CD4-positive, alpha-beta memory T cell (primary cell): ENCODE results near the gene ARV1. TPM values are rescaled to one million over a fixed set of nuclear protein-coding genes. Genes with fewer than 3 reads are reported as not detected.
"Not testable (repeated sequence)": the region's sequence is repeated elsewhere in the genome, so short reads cannot be mapped to it uniquely, and the experiment has no call there.

Experiments
- CTCF ChIA-PET: fragments of 350-600 bp; sonication (Branson Sonifier 250); formaldehyde crosslinking; loops from one replicate; lab custom pipeline; 2021; ENCODE audit warnings: inconsistent platforms; ENCODE audit not compliant: partially characterized antibody; lab: Charles Lee
- POLR2A ChIA-PET: fragments of 350-600 bp; sonication (Branson Sonifier 250); formaldehyde crosslinking; loops from one replicate; lab custom pipeline; 2021; ENCODE audit not compliant: partially characterized antibody; lab: Charles Lee
- DNase-seq, 5 donors: peaks; one replicate each; pipeline versions ENCODE4 v3.0.0 to v3.0.0-alpha.2; 2020 to 2022; ENCODE audit warnings: mixed read lengths in 1 of 5
- H3K27ac ChIP-seq: one replicate; pipeline ENCODE4 v1.7.0; 2013; ENCODE audit warnings: low read depth, low read length
- H3K27me3 ChIP-seq: 2 replicates; pipeline ENCODE4 v1.7.0; 2013; ENCODE audit warnings: mild to moderate bottlenecking, low read length, moderate library complexity; ENCODE audit not compliant: insufficient read depth
- H3K36me3 ChIP-seq: 2 replicates; pipeline ENCODE4 v1.7.0; 2013; ENCODE audit warnings: mild to moderate bottlenecking, low read length, moderate library complexity; ENCODE audit not compliant: insufficient read depth
- H3K4me1 ChIP-seq: 2 replicates; pipeline ENCODE4 v1.7.0; 2013; ENCODE audit warnings: mild to moderate bottlenecking, low read length, moderate library complexity; ENCODE audit not compliant: insufficient read depth
- H3K4me3 ChIP-seq, 2 donors: one replicate each; pipeline ENCODE4 v1.7.0; 2013; ENCODE audit warnings: low read length in 2 of 2, mild to moderate bottlenecking in 1 of 2
- H3K9me3 ChIP-seq, 2 donors: one replicate each; pipeline ENCODE4 v1.7.0; 2013; ENCODE audit warnings: low read length in 2 of 2, control low read depth in 1 of 2; ENCODE audit not compliant: control insufficient read depth in 1 of 2
- H3K27ac Mint-ChIP-seq, 7 donors: one replicate each; pipeline ENCODE4 v1.8.0; 2020 to 2021; ENCODE audit warnings: mixed read lengths in 7 of 7, mild to moderate bottlenecking in 6 of 7, inconsistent platforms in 3 of 7, moderate library complexity in 3 of 7
- H3K27me3 Mint-ChIP-seq, 2 donors: one replicate each; pipeline ENCODE4 v1.8.0; 2020 to 2021; ENCODE audit warnings: mixed read lengths in 2 of 2
- H3K36me3 Mint-ChIP-seq, 2 donors: one replicate each; pipeline ENCODE4 v1.8.0; 2020 to 2021; ENCODE audit warnings: mixed read lengths in 2 of 2, inconsistent platforms in 1 of 2, mild to moderate bottlenecking in 1 of 2
- H3K4me1 Mint-ChIP-seq, 4 donors: one replicate each; pipeline ENCODE4 v1.8.0; 2020 to 2021; ENCODE audit warnings: mixed read lengths in 4 of 4, mild to moderate bottlenecking in 1 of 4
- H3K4me3 Mint-ChIP-seq, 8 donors: one replicate each; pipeline ENCODE4 v1.8.0; 2020 to 2021; ENCODE audit warnings: mixed read lengths in 8 of 8, mild to moderate bottlenecking in 7 of 8, moderate library complexity in 6 of 8, inconsistent platforms in 3 of 8
- H3K9me3 Mint-ChIP-seq, 8 donors: one replicate each; pipeline ENCODE4 v1.8.0; 2020 to 2021; ENCODE audit warnings: mixed read lengths in 8 of 8, mild to moderate bottlenecking in 5 of 8, inconsistent platforms in 3 of 8, moderate library complexity in 1 of 8
- intact Hi-C: fragments of 100-400 bp; cut with micrococcal nuclease; formaldehyde crosslinking; loops from one replicate; pipeline ENCODE4 v1.15.1; 2023
- polyA plus RNA-seq, 2 donors: library from polyadenylated mRNA; unstranded; fragments of 300-500 nt; fragmentation: Illumina TruSeq; gene quantifications; one replicate each; pipeline ENCODE4 v1.2.3, GENCODE V29; 2021
- total RNA-seq, 2 experiments: library from RNA; stranded (reverse); gene quantifications; one replicate each; pipeline ENCODE4 v1.2.3, GENCODE V29; 2021

Gene ARV1
- total and polyA plus RNA-seq, 4 experiments from 2014 or later: 13.8 to 37.4 (median 19.3) TPM

GRCh38 chr1:231022543-231022942, 43.6 kb downstream of the ARV1 start:
- H3K4me1 Mint-ChIP-seq, H3K27ac ChIP-seq, H3K4me3 ChIP-seq, POLR2A ChIA-PET, H3K27me3 ChIP-seq, H3K4me1 ChIP-seq, H3K4me3 Mint-ChIP-seq, H3K36me3 ChIP-seq, H3K9me3 ChIP-seq, H3K9me3 Mint-ChIP-seq, H3K27me3 Mint-ChIP-seq, intact Hi-C loops, DNase-seq: not testable (repeated sequence)
- Mint-ChIP-seq H3K27ac (peak overlapping the region in 1 of 7 donors; percentile 51), H3K36me3 (peaks cover 4 to 13% of the 10 kb centered on the region in 2 donors)
- CTCF ChIA-PET: interaction anchor here (1.0 kb wide), 1 partner anchor 104 kb away, joined by 3 read pairs; no protein-coding TSS in a partner anchor

DNA sequence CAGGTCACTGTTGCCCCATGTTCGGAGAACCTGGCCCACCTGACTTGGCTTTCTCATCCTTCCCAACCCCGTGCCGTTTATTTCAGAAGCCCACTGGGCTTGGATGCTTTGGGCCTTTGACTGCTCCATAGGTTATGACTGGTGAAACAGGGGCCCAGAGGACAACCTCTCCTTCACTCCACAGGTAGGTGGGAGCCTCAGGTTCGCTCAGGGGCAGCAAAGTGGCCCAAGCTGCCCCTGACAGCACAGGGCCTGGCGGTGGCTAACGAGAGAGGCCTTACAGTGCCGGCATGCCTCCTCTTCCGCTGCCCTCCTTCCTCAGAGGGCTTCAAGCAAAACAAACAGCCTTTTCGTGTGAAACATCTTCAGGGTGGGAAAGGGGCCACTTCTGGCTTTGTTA, 44.3 kb downstream of the ARV1 start:
- Histone ChIP-seq H3K27ac (no peak overlapping the region), H3K4me3 (no peak overlapping the region), H3K9me3 (no peaks in the 10 kb centered on the region), H3K27me3 (no peaks in the 10 kb centered on the region), H3K36me3 (no peaks in the 10 kb centered on the region), H3K4me1 (no peaks in the 10 kb centered on the region)
- Mint-ChIP-seq H3K27me3 (no peaks in the 10 kb centered on the region), H3K9me3 (no peaks in the 10 kb centered on the region), H3K36me3 (peaks cover 3 to 10% of the 10 kb centered on the region in 2 donors), H3K4me1 (peaks cover 0 to 6% (median 6%) of the 10 kb centered on the region in 4 donors), H3K27ac (peak overlapping the region in 1 of 7 donors; percentile 23), H3K4me3 (no peak overlapping the region)
- POLR2A ChIA-PET: no interaction called here
- intact Hi-C loops: no loop called here
- DNase-seq: no peak
- CTCF ChIA-PET: no interaction called here

DNA sequence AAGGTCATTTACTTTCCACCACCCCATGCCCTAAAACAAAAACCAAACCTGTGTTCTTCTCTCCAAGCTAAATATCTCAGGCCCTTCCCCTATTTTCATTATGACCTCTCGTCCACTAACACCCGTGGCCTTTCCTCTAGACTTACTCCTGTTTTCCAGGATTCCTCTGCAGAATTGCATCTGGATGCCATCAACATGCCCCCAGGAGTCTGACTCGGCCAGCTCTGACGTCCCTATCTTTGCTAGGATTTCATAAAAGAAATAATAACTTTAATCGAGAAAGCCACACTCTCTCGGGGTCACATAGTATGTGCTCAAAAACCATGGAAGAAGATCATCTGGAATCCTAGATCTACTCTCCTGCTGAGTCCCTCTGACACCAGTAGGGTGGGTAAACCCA, 47.7 kb downstream of the ARV1 start:
- Mint-ChIP-seq H3K4me1 (peaks cover 0 to 6% (median 2%) of the 10 kb centered on the region in 4 donors), H3K4me3 (no peak overlapping the region), H3K9me3 (no peaks in the 10 kb centered on the region), H3K27ac (peak overlapping the region in 1 of 7 donors; percentile 59), H3K27me3 (no peaks in the 10 kb centered on the region), H3K36me3 (peaks cover 0 to 7% of the 10 kb centered on the region in 2 donors)
- ChIA-PET CTCF (no interaction called here), POLR2A (no interaction called here)
- no peak for DNase-seq
- H3K4me3 ChIP-seq: no peak overlapping the region
- H3K36me3 ChIP-seq: no peaks in the 10 kb centered on the region
- H3K9me3 ChIP-seq: no peaks in the 10 kb centered on the region
- no peak overlapping the region for H3K27ac ChIP-seq
- H3K27me3 ChIP-seq: no peaks in the 10 kb centered on the region
- no peaks in the 10 kb centered on the region for H3K4me1 ChIP-seq
- intact Hi-C loops: no loop called here

- Mint-ChIP-seq H3K9me3 (no peaks in the 10 kb centered on the region), H3K36me3 (peaks cover 0 to 7% of the 10 kb centered on the region in 2 donors), H3K4me3 (peak overlapping the region in 1 of 8 donors; percentile 67), H3K27me3 (no peaks in the 10 kb centered on the region), H3K4me1 (peaks cover 0 to 6% (median 2%) of the 10 kb centered on the region in 4 donors), H3K27ac (peak overlapping the region in 1 of 7 donors; percentile 1)
- Histone ChIP-seq H3K27me3 (no peaks in the 10 kb centered on the region), H3K9me3 (no peaks in the 10 kb centered on the region), H3K27ac (no peak overlapping the region), H3K4me1 (no peaks in the 10 kb centered on the region), H3K4me3 (no peak overlapping the region), H3K36me3 (no peaks in the 10 kb centered on the region)
- intact Hi-C loops: no loop called here
- ChIA-PET POLR2A (no interaction called here), CTCF (no interaction called here)
- DNase-seq: no peak
Measured at GRCh38 chr1:231027136-231027925, 48.4 kb downstream of the ARV1 start.

DNA sequence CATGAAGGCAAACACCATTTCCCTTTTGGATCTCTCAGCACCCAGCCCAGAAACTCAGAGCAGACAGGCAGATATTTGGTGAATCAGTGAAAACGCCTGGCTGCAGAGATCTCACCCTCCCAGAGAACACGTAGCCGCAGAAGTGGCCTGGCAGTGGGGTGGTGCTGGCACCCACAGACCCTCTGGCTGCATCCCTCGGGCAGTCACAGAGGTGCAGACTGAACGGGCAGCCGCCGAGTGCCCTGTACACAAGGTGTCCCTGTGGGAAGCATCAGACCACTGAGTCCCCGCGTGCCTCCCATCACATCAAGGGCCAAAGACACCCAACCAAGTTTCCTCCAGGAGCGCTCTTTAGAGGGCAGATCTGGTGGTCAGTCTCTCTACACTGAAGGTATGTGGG, 49.1 kb downstream of the ARV1 start:
- POLR2A ChIA-PET: no interaction called here
- no peaks in the 10 kb centered on the region for H3K9me3 ChIP-seq
- intact Hi-C loops: no loop called here
- CTCF ChIA-PET: no interaction called here
- H3K27ac Mint-ChIP-seq: no peak overlapping the region
- no peaks in the 10 kb centered on the region for H3K4me1 ChIP-seq
- H3K27me3 ChIP-seq: no peaks in the 10 kb centered on the region
- no peaks in the 10 kb centered on the region for H3K9me3 Mint-ChIP-seq
- no peaks in the 10 kb centered on the region for H3K36me3 ChIP-seq
- H3K27ac ChIP-seq: no peak overlapping the region
- DNase-seq: no peak
- H3K27me3 Mint-ChIP-seq: no peaks in the 10 kb centered on the region
- H3K4me3 ChIP-seq: no peak overlapping the region
- peaks cover 0 to 7% of the 10 kb centered on the region in 2 donors for H3K36me3 Mint-ChIP-seq
- peaks cover 0 to 7% (median 4%) of the 10 kb centered on the region in 4 donors for H3K4me1 Mint-ChIP-seq
- peak overlapping the region in 1 of 8 donors; percentile 67 for H3K4me3 Mint-ChIP-seq

DNA sequence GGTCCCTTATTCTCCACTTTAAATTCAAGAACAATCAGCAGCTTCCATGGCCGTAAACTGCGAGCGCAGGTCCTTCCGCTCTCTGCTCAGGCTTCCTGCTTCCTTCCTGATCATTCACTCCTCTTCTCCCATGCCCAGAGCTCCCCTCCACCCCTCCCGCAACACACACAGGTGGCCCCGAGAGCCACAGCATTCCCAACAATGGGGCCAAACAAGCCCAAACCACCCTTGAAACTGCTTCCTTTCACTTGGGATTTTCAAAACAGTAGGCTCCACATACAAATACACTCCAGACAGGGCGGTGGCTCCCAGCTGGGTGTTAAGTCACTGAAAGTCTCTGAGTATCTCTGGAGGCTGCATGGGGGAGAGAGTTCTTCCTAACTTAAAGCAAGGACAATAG, 49.8 kb downstream of the ARV1 start:
- no peak overlapping the region for H3K4me3 Mint-ChIP-seq
- no peak overlapping the region for H3K27ac Mint-ChIP-seq
- no peaks in the 10 kb centered on the region for H3K9me3 Mint-ChIP-seq
- peaks cover 0 to 9% (median 6%) of the 10 kb centered on the region in 4 donors for H3K4me1 Mint-ChIP-seq
- H3K4me1 ChIP-seq: no peaks in the 10 kb centered on the region
- intact Hi-C loops: no loop called here
- peaks cover 0 to 7% of the 10 kb centered on the region in 2 donors for H3K36me3 Mint-ChIP-seq
- no peak overlapping the region for H3K27ac ChIP-seq
- H3K4me3 ChIP-seq: no peak overlapping the region
- ChIA-PET CTCF (no interaction called here), POLR2A (no interaction called here)
- no peak for DNase-seq
- H3K27me3 Mint-ChIP-seq: no peaks in the 10 kb centered on the region
- H3K27me3 ChIP-seq: no peaks in the 10 kb centered on the region
- no peaks in the 10 kb centered on the region for H3K9me3 ChIP-seq
- H3K36me3 ChIP-seq: no peaks in the 10 kb centered on the region

DNA sequence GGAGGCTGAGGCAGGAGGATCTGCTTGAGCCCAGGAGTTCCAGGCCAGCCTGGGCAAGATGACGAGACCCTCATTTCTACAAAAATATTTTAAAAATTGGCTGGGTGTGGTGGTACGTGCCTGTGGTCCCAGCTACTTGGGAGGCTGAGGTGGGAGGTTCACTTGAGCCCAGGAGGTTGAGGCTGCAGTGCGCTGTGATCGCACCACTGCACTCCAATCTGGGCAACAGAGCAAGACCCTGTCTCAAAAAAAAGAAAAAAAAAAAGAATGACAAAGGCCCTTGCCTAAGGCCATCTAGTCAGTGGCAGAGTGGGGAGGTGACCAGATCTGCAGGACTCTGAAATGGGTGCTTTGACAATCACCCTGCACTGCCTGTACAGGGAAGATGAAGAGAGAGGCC, 50.4 kb downstream of the ARV1 start:
- H3K36me3 Mint-ChIP-seq, DNase-seq, H3K4me1 Mint-ChIP-seq, H3K4me3 ChIP-seq, H3K4me3 Mint-ChIP-seq, H3K27me3 ChIP-seq, H3K4me1 ChIP-seq, H3K27ac Mint-ChIP-seq, H3K27ac ChIP-seq, H3K36me3 ChIP-seq, intact Hi-C loops, H3K9me3 Mint-ChIP-seq, POLR2A ChIA-PET, H3K27me3 Mint-ChIP-seq, H3K9me3 ChIP-seq: not testable (repeated sequence)
- CTCF ChIA-PET: interaction anchor here (1.6 kb wide), 1 partner anchor 63 kb away, joined by 3 read pairs; no protein-coding TSS in a partner anchor
